Karpas-422 (cell line): ENCODE results near the gene GNG7. TPM values are rescaled to one million over a fixed set of nuclear protein-coding genes. Genes with fewer than 3 reads are reported as not detected.

Experiments
- DNase-seq: peaks from one replicate; pipeline ENCODE4 v3.0.0-alpha.2; 2015
- H2AFZ ChIP-seq: fragments of 200-600 bp; sonication (generic); 2 replicates; pipeline ENCODE4 v1.6.1; 2014; ENCODE audit warnings: antibody characterized with exemption, low read length, mixed read lengths
- H3K27ac ChIP-seq: fragments of 200-600 bp; sonication (generic); 2 replicates; pipeline ENCODE4 v1.5.1; 2014; ENCODE audit warnings: mild to moderate bottlenecking, low read length, moderate library complexity
- H3K27me3 ChIP-seq: fragments of 200-600 bp; sonication (generic); 2 replicates; pipeline ENCODE4 v1.6.1; 2014; ENCODE audit warnings: low read length, mixed read lengths
- H3K36me3 ChIP-seq: fragments of 200-600 bp; sonication (generic); 2 replicates; pipeline ENCODE4 v1.6.1; 2014; ENCODE audit warnings: low read length, mixed read lengths; ENCODE audit not compliant: insufficient read depth
- H3K4me1 ChIP-seq: fragments of 200-600 bp; sonication (generic); 2 replicates; pipeline ENCODE4 v1.6.1; 2014; ENCODE audit warnings: mild to moderate bottlenecking, low read length, mixed read lengths
- H3K4me2 ChIP-seq: fragments of 200-600 bp; sonication (generic); 2 replicates; pipeline ENCODE4 v1.6.1; 2014; ENCODE audit warnings: low read length, low read depth, mild to moderate bottlenecking; ENCODE audit not compliant: poor library complexity, severe bottlenecking
- H3K4me3 ChIP-seq: fragments of 200-600 bp; sonication (generic); 2 replicates; pipeline ENCODE4 v1.5.1; 2014; ENCODE audit warnings: mild to moderate bottlenecking, antibody characterized with exemption, low read length, mixed read lengths
- H3K79me2 ChIP-seq: fragments of 200-600 bp; sonication (generic); 2 replicates; pipeline ENCODE4 v1.6.1; 2014; ENCODE audit warnings: mild to moderate bottlenecking, low read length, mixed read lengths
- H3K9ac ChIP-seq: fragments of 200-600 bp; sonication (generic); 2 replicates; pipeline ENCODE4 v1.6.0; 2014; ENCODE audit warnings: low read length
- H3K9me2 ChIP-seq: fragments of 200-600 bp; sonication (generic), shearing (Covaris generic); replicated peaks from 2 replicates; pipeline ENCODE4 v1.6.0; 2014; ENCODE audit warnings: mild to moderate bottlenecking, low read length, moderate library complexity; ENCODE audit not compliant: insufficient read depth
- H3K9me3 ChIP-seq: fragments of 300-700, 200-600 bp; sonication (generic); 2 replicates; pipeline ENCODE4 v1.6.1; 2014; ENCODE audit warnings: low read length, mixed read lengths
- H4K20me1 ChIP-seq: fragments of 200-600 bp; sonication (generic); 2 replicates; pipeline ENCODE4 v1.6.1; 2014; ENCODE audit warnings: mild to moderate bottlenecking, antibody characterized with exemption, low read length, low read depth; ENCODE audit not compliant: insufficient read depth
- total RNA-seq: library from RNA; depleted of rRNA; stranded (reverse); fragments of >200 nt; shearing (Covaris generic); gene quantifications from 2 replicates; pipeline ENCODE4 v1.2.3, GENCODE V29; 2014; ENCODE audit warnings: low replicate concordance; rRNA removed

Gene GNG7
- total RNA-seq, result 0.19 and 1.3 TPM in 2 replicates

- H3K79me2 ChIP-seq, result no peaks in the 10 kb centered on the region
- H3K36me3 ChIP-seq, result no peaks in the 10 kb centered on the region
- H3K9me3 ChIP-seq, result no peaks in the 10 kb centered on the region
- H3K4me1 ChIP-seq, result peaks cover 8% of the 10 kb centered on the region
- no peak within 1 kb of the TSS for H3K27ac ChIP-seq
- no peaks in the 10 kb centered on the region for H3K9me2 ChIP-seq
- no peaks in the 10 kb centered on the region for H3K27me3 ChIP-seq
- DNase-seq, result peak; percentile 98
- peak within 1 kb of the TSS; percentile 64 for H3K9ac ChIP-seq
- H3K4me3 ChIP-seq, result peak within 1 kb of the TSS; percentile 54; the same call in 1 of the 2 replicates
- peak within 1 kb of the TSS; percentile 58 for H3K4me2 ChIP-seq
- H2AFZ ChIP-seq, result no peak within 1 kb of the TSS
- no peaks in the 10 kb centered on the region for H4K20me1 ChIP-seq
Measured at GRCh38 chr19:2702170-2703076, at the start of gene GNG7. GNG7 (minus strand) TSS chr19:2702694; CDS start chr19:2520688, 182,006 bp downstream.

- no peak overlapping the region for H3K4me3 ChIP-seq
- H3K79me2 ChIP-seq, result no peaks in the 10 kb centered on the region
- no peak overlapping the region for H3K4me2 ChIP-seq
- no peaks in the 10 kb centered on the region for H3K27me3 ChIP-seq
- no peak overlapping the region for H3K9ac ChIP-seq
- no peaks in the 10 kb centered on the region for H3K36me3 ChIP-seq
- H3K9me2 ChIP-seq, result no peaks in the 10 kb centered on the region
- DNase-seq, result no peak
- no peak overlapping the region for H2AFZ ChIP-seq
- H4K20me1 ChIP-seq, result no peaks in the 10 kb centered on the region
- no peaks in the 10 kb centered on the region for H3K9me3 ChIP-seq
- no peak overlapping the region for H3K27ac ChIP-seq
- H3K4me1 ChIP-seq, result peaks cover 7% of the 10 kb centered on the region
Measured at GRCh38 chr19:2751438-2751830, 48.9 kb upstream of the GNG7 start.

- no peak for DNase-seq
- H4K20me1 ChIP-seq, result no peaks in the 10 kb centered on the region
- H3K27me3 ChIP-seq, result no peaks in the 10 kb centered on the region
- no peaks in the 10 kb centered on the region for H3K79me2 ChIP-seq
- H3K9me3 ChIP-seq, result no peaks in the 10 kb centered on the region
- no peak overlapping the region for H2AFZ ChIP-seq
- no peak overlapping the region for H3K4me2 ChIP-seq
- no peak overlapping the region for H3K9ac ChIP-seq
- H3K36me3 ChIP-seq, result no peaks in the 10 kb centered on the region
- H3K27ac ChIP-seq, result no peak overlapping the region
- peaks cover 7% of the 10 kb centered on the region for H3K4me1 ChIP-seq
- no peak overlapping the region for H3K4me3 ChIP-seq
- no peaks in the 10 kb centered on the region for H3K9me2 ChIP-seq
Measured at GRCh38 chr19:2750808-2751437, 48.4 kb upstream of the GNG7 start.

DNA sequence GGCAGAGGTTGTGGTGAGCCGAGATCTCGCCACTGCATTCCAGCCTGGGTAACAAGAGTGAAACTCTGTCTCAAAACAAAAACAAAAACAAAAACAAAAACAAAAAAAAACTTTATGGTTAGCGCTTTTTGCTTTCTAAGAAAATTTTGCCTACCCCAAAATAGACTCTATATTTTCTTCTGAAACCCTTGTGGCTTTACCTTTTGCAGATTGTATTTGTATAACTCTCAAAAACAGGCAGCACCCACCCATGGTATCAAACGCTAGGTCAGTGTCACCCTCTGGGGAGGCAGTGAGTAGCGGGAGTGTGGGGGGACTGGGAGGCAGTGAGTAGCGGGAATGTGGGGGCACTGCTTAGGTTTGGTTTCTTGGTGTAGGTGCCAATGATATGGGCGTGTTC, 44.9 kb upstream of the GNG7 start:
- no peak overlapping the region for H2AFZ ChIP-seq
- no peak for DNase-seq
- no peaks in the 10 kb centered on the region for H3K79me2 ChIP-seq
- no peak overlapping the region for H3K4me2 ChIP-seq
- no peak overlapping the region for H3K9ac ChIP-seq
- H3K27me3 ChIP-seq, result no peaks in the 10 kb centered on the region
- H3K27ac ChIP-seq, result no peak overlapping the region
- H3K4me3 ChIP-seq, result no peak overlapping the region
- no peaks in the 10 kb centered on the region for H3K36me3 ChIP-seq
- H3K4me1 ChIP-seq, result peaks cover 12% of the 10 kb centered on the region
- H3K9me3 ChIP-seq, result no peaks in the 10 kb centered on the region
- no peaks in the 10 kb centered on the region for H3K9me2 ChIP-seq
- H4K20me1 ChIP-seq, result no peaks in the 10 kb centered on the region

GRCh38 chr19:2744113-2744512, 41.6 kb upstream of the GNG7 start:
- H4K20me1 ChIP-seq, result no peaks in the 10 kb centered on the region
- H3K27me3 ChIP-seq, result no peaks in the 10 kb centered on the region
- no peaks in the 10 kb centered on the region for H3K36me3 ChIP-seq
- no peak overlapping the region for H3K27ac ChIP-seq
- H3K79me2 ChIP-seq, result peaks cover 5% of the 10 kb centered on the region
- H3K9ac ChIP-seq, result no peak overlapping the region
- no peak overlapping the region for H2AFZ ChIP-seq
- no peak overlapping the region for H3K4me3 ChIP-seq
- DNase-seq, result no peak
- no peak overlapping the region for H3K4me2 ChIP-seq
- no peaks in the 10 kb centered on the region for H3K9me3 ChIP-seq
- peaks cover 14% of the 10 kb centered on the region for H3K4me1 ChIP-seq
- H3K9me2 ChIP-seq, result no peaks in the 10 kb centered on the region

DNA sequence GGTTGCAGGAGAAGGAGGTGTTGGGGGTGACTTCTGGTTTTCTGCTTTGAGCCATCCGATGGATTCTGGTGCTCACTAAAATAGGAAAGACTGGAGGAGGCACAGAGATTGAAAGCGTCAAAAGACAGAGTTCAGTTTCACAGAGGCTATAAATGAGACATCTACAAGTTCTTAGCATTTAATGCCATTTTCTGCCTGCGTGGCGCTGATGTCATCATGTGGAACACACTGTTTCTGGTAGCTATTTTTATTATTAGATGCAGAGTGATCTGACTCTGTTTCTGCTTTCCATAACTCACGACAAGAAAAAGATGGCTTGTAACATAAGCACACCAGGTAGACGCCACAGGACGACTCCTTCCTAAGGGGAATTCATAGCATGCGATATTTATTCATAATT, 40.6 kb upstream of the GNG7 start:
- H3K79me2 ChIP-seq, result peaks cover 11% of the 10 kb centered on the region
- no peaks in the 10 kb centered on the region for H3K27me3 ChIP-seq
- H3K27ac ChIP-seq, result no peak overlapping the region
- H3K9me3 ChIP-seq, result no peaks in the 10 kb centered on the region
- H3K4me3 ChIP-seq, result no peak overlapping the region
- no peaks in the 10 kb centered on the region for H3K36me3 ChIP-seq
- H3K4me2 ChIP-seq, result no peak overlapping the region
- no peaks in the 10 kb centered on the region for H4K20me1 ChIP-seq
- H3K4me1 ChIP-seq, result peaks cover 13% of the 10 kb centered on the region
- H2AFZ ChIP-seq, result no peak overlapping the region
- DNase-seq, result no peak
- no peak overlapping the region for H3K9ac ChIP-seq
- no peaks in the 10 kb centered on the region for H3K9me2 ChIP-seq

DNA sequence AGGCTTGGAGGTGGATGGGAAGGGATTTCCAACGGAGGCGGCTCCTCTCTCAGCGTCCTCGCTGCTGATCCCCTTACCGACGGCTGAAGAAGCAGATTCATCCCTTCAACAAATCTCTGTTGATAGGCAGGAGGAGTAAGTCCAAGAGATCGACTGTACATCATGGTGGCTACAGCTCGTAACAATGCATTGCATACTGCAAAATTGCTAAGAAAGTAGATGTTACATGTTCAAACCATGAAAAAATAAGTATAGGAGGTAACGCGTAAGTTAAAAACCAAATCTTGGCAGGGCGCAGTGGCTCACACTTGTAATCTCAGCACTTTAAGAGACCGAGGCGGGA, 37.8 kb upstream of the GNG7 start:
- H4K20me1 ChIP-seq, result peaks cover 4% of the 10 kb centered on the region; the same call in 1 of the 2 replicates
- DNase-seq, result no peak
- H2AFZ ChIP-seq, result peak overlapping the region; percentile 99
- H3K4me2 ChIP-seq, result peak overlapping the region; percentile 50
- peaks cover 10% of the 10 kb centered on the region for H3K36me3 ChIP-seq
- 0 out of 2 replicates have a peak overlapping the region, but pooled peaks have one; percentile 46 for H3K9ac ChIP-seq
- H3K9me2 ChIP-seq, result no peaks in the 10 kb centered on the region
- no peaks in the 10 kb centered on the region for H3K27me3 ChIP-seq
- peaks cover 16% of the 10 kb centered on the region for H3K79me2 ChIP-seq
- no peak overlapping the region for H3K27ac ChIP-seq
- H3K4me3 ChIP-seq, result peak overlapping the region; percentile 55; the same call in 1 of the 2 replicates
- H3K4me1 ChIP-seq, result peaks cover 10% of the 10 kb centered on the region
- no peaks in the 10 kb centered on the region for H3K9me3 ChIP-seq

DNA sequence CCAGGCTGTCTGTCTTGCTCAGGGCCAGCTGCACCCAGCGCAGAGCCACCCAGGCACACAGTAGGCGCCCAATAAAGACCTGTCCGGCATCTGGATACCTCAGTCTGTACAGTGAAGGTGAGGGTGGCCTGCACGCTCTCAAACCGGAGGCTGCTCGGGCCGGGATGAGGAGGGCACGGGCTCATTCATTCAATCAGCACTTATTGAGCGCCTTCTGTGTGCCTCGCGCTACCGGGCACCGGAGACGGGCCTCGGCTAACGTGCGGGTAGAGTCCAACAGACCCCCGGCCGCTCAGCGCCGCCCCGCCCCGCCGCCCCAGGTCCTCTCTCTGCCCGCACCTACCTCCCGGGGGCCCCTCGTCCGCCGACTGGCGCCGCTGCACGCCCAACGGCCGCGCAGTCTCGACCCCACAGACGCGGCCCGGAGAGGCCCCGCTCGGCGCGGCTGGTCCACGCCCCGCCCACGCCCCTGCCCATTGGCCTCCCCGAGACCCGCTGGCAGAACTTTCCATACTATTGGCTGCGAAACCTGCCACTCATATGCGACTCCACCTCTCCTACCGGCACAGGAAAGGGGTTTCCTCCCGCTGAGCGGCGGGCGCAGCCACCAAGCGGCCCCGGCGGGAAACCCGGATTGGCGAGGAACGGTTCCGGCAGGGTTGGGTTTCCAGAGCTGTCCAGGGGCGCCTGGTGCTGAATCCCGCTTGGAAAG, 37.3 kb upstream of the GNG7 start, which contains the start of gene SLC39A3:
Gene SLC39A3, minus strand, starts transcription at position 416 of the 712 bp plus-strand sequence. CDS start 2,760 bp downstream, outside the sequence.
- no peaks in the 10 kb centered on the region for H3K9me3 ChIP-seq
- no peaks in the 10 kb centered on the region for H3K27me3 ChIP-seq
- peaks cover 16% of the 10 kb centered on the region for H3K79me2 ChIP-seq
- H3K4me1 ChIP-seq, result peaks cover 10% of the 10 kb centered on the region
- H3K9ac ChIP-seq, result peak within 1 kb of the TSS; percentile 77
- peak; percentile 99 for DNase-seq
- H4K20me1 ChIP-seq, result peaks cover 7% of the 10 kb centered on the region; the same call in 1 of the 2 replicates
- H3K36me3 ChIP-seq, result peaks cover 10% of the 10 kb centered on the region
- peak within 1 kb of the TSS; percentile 99 for H2AFZ ChIP-seq
- H3K4me2 ChIP-seq, result peak within 1 kb of the TSS; percentile 68
- H3K27ac ChIP-seq, result no peak within 1 kb of the TSS
- H3K4me3 ChIP-seq, result peak within 1 kb of the TSS; percentile 85
- no peaks in the 10 kb centered on the region for H3K9me2 ChIP-seq
